Stimulated activated naive B cell treated with anti-CD40 and anti-IgM and Interleukin-4, amounts not matched to agents 10 μg/mL and 1 μg/mL and 100 μg/mL, for 72 hours (primary cell): ENCODE results near the gene PDE8B.
"Not testable (repeated sequence)": the region's sequence is repeated elsewhere in the genome, so short reads cannot be mapped to it uniquely, and the experiment has no call there.

Experiments
- ATAC-seq, 2 donors: fragments of 150-1000 bp; cut with Tn5 transposase; replicated peaks; 2 replicates each; pipeline ENCODE4 v1.10.0; 2021; ENCODE audit warnings: moderate library complexity in 1 of 2
- DNase-seq: peaks from one replicate; pipeline ENCODE4 v3.0.0; 2021
- H3K27ac Mint-ChIP-seq: one replicate; pipeline ENCODE4 v1.8.0; 2022; ENCODE audit warnings: mild to moderate bottlenecking, mixed read lengths
- H3K27me3 Mint-ChIP-seq, 2 donors: one replicate each; pipeline ENCODE4 v1.8.0; 2022; ENCODE audit warnings: mixed read lengths in 2 of 2
- H3K36me3 Mint-ChIP-seq, 2 donors: one replicate each; pipeline ENCODE4 v1.8.0; 2022; ENCODE audit warnings: mixed read lengths in 2 of 2, mild to moderate bottlenecking in 1 of 2
- H3K4me1 Mint-ChIP-seq, 2 donors: one replicate each; pipeline ENCODE4 v1.8.0; 2022; ENCODE audit warnings: mixed read lengths in 2 of 2, mild to moderate bottlenecking in 1 of 2
- H3K4me3 Mint-ChIP-seq, 2 donors: one replicate each; pipeline ENCODE4 v1.8.0; 2022; ENCODE audit warnings: mild to moderate bottlenecking in 2 of 2, mixed read lengths in 2 of 2, moderate library complexity in 1 of 2
- H3K9me3 Mint-ChIP-seq, 2 donors: one replicate each; pipeline ENCODE4 v1.8.0; 2022; ENCODE audit warnings: mixed read lengths in 2 of 2, mild to moderate bottlenecking in 1 of 2

PDE8B gene

DNA sequence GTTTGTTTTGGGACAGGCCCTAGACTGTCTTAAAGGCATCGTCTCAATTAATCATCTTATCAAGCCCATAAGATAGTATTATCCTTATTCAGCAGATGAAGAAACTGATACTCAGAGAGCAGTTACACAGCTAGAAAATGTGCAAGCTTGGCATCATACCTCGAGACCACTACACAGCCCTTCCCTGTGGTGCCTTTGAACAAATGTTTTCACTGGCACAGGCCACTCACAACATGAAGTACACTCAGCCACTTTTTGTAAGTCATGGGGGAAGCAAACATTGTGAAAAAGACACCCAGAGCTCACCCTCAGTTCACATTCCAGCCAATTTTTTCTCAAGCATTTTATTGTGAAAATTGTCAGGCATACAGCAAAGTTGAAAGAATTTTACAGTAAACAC lies 159.1 kb downstream of the PDE8B start:
- H3K4me1 Mint-ChIP-seq: peaks cover 8 to 14% of the 10 kb centered on the region in 2 donors
- ATAC-seq (no peak), DNase-seq (no peak)
- H3K9me3 Mint-ChIP-seq: no peaks in the 10 kb centered on the region
- H3K27ac Mint-ChIP-seq: no peak overlapping the region
- H3K4me3 Mint-ChIP-seq: no peak overlapping the region
- no peaks in the 10 kb centered on the region for H3K36me3 Mint-ChIP-seq
- no peaks in the 10 kb centered on the region for H3K27me3 Mint-ChIP-seq

GRCh38 chr5:77374686-77375085 lies 164.2 kb downstream of the PDE8B start:
- ATAC-seq (no peak), DNase-seq (no peak)
- H3K27ac Mint-ChIP-seq: no peak overlapping the region
- H3K27me3 Mint-ChIP-seq: no peaks in the 10 kb centered on the region
- no peaks in the 10 kb centered on the region for H3K36me3 Mint-ChIP-seq
- H3K9me3 Mint-ChIP-seq: no peaks in the 10 kb centered on the region
- no peak overlapping the region for H3K4me3 Mint-ChIP-seq
- no peaks in the 10 kb centered on the region for H3K4me1 Mint-ChIP-seq

GRCh38 chr5:77376609-77377300 lies 166.3 kb downstream of the PDE8B start:
- Mint-ChIP-seq H3K27me3 (no peaks in the 10 kb centered on the region), H3K4me1 (peaks cover 0 to 3% of the 10 kb centered on the region in 2 donors), H3K36me3 (no peaks in the 10 kb centered on the region), H3K27ac (no peak overlapping the region), H3K9me3 (no peaks in the 10 kb centered on the region), H3K4me3 (no peak overlapping the region)
- DNase-seq (no peak), ATAC-seq (no peak)

DNA sequence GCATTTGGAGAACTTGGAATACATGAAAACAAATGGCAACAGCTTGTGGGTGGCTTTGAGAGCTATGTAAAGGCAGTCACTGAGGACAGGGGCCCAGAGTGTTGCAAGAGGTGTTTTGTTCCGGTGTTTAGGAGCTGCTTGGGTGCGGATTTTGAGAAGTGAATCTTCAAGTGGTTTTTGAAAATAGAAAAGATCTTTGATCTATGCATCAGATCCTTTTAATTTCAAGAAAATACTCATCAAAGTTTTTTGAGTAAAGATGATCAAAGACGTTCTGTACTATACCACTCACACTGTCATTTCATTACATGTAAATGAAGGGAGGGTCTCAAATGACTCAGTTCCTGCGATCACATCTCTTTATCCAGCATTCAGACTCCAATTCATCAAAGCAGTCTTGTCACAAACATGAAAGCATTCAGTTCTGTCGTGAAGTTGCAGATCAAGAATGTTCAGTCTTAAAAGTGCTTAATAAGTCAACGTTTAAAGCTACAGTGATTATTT lies 169.1 kb downstream of the PDE8B start:
- DNase-seq: no peak
- H3K27me3 Mint-ChIP-seq: no peaks in the 10 kb centered on the region
- peak; percentile 90 to 91 for ATAC-seq
- no peak overlapping the region for H3K27ac Mint-ChIP-seq
- H3K9me3 Mint-ChIP-seq: peaks cover 3 to 5% of the 10 kb centered on the region in 2 donors
- H3K4me1 Mint-ChIP-seq: peaks cover 3 to 7% of the 10 kb centered on the region in 2 donors
- no peak overlapping the region for H3K4me3 Mint-ChIP-seq
- H3K36me3 Mint-ChIP-seq: no peaks in the 10 kb centered on the region

DNA sequence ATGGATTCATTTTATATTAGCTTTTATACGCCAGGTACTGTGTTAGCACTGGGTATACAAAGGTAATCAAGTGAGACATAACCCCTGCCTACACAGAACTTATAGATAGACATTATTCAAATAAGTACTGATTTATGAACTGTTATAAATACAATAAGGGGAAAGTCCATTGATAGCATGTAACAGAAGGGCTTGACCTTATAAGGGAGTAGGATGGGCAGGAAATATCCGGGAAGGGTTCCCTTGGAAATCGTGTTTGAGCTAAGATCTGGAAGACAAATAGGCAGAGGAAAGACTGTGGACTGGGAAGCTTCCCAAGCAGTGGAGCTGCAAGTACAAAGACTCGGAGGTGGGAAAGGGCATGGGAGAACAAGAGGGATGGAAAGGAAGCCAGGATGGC lies 170.2 kb downstream of the PDE8B start:
- H3K4me1 Mint-ChIP-seq: peaks cover 3 to 7% of the 10 kb centered on the region in 2 donors
- no peak overlapping the region for H3K4me3 Mint-ChIP-seq
- no peak for DNase-seq
- H3K27ac Mint-ChIP-seq: no peak overlapping the region
- H3K36me3 Mint-ChIP-seq: no peaks in the 10 kb centered on the region
- no peaks in the 10 kb centered on the region for H3K27me3 Mint-ChIP-seq
- no peak for ATAC-seq
- H3K9me3 Mint-ChIP-seq: peaks cover 3 to 5% of the 10 kb centered on the region in 2 donors

GRCh38 chr5:77383336-77383735 lies 172.9 kb downstream of the PDE8B start:
- H3K27me3 Mint-ChIP-seq, H3K4me3 Mint-ChIP-seq, H3K9me3 Mint-ChIP-seq, ATAC-seq, H3K4me1 Mint-ChIP-seq, DNase-seq, H3K27ac Mint-ChIP-seq, H3K36me3 Mint-ChIP-seq: not testable (repeated sequence)

GRCh38 chr5:77386340-77386739 lies 175.9 kb downstream of the PDE8B start:
- not testable (repeated sequence) for ATAC-seq, H3K4me3 Mint-ChIP-seq, DNase-seq, H3K4me1 Mint-ChIP-seq, H3K9me3 Mint-ChIP-seq, H3K27me3 Mint-ChIP-seq, H3K36me3 Mint-ChIP-seq, H3K27ac Mint-ChIP-seq

DNA sequence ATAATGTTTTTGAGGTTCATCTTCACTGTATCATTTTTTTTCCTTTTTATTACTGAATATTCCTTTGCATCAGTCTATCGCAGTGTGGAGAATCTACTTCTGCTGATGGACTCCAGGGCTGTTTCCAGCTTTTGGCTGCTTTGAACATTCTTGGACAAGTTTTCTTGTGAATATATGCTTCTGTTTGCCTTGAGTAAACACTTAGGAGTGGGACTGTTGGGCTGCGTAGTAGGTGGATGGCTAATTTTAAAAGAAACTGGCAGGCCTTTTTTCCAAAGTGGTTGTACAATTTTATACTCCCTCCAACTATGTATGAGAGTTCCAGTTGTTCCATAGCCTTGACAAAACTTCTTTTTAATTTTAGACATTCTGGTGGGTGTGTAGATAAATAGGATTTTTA lies 179.3 kb downstream of the PDE8B start:
- Mint-ChIP-seq H3K4me1 (no peaks in the 10 kb centered on the region), H3K4me3 (no peak overlapping the region), H3K27me3 (peaks cover 0 to 4% of the 10 kb centered on the region in 2 donors), H3K27ac (no peak overlapping the region), H3K9me3 (no peaks in the 10 kb centered on the region), H3K36me3 (no peaks in the 10 kb centered on the region)
- DNase-seq (no peak), ATAC-seq (no peak)

DNA sequence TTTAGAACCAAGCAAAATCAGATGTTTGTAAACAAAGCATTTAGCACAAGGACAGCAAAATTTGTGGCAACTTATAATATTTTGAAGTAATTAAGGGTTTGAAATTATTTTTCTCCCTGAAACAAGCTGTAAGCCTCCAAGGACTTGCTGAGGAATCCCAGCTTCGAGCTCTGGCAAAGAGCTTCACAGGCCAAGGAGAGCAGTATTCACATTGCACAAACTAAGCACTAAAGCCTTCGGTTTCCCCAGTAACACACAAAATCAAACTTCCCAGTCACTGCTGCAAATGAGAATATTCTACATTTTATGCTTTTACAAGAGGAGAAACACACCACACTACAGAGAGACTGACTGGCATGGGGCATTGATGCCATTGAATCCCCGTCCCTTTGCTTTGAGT lies 179.7 kb downstream of the PDE8B start:
- H3K4me3 Mint-ChIP-seq: no peak overlapping the region
- no peaks in the 10 kb centered on the region for H3K4me1 Mint-ChIP-seq
- no peak overlapping the region for H3K27ac Mint-ChIP-seq
- no peak for ATAC-seq
- peaks cover 0 to 4% of the 10 kb centered on the region in 2 donors for H3K27me3 Mint-ChIP-seq
- H3K36me3 Mint-ChIP-seq: no peaks in the 10 kb centered on the region
- no peaks in the 10 kb centered on the region for H3K9me3 Mint-ChIP-seq
- DNase-seq: no peak

GRCh38 chr5:77390795-77391194 lies 180.3 kb downstream of the PDE8B start:
- Mint-ChIP-seq H3K27me3 (peaks cover 0 to 4% of the 10 kb centered on the region in 2 donors), H3K4me1 (no peaks in the 10 kb centered on the region), H3K36me3 (no peaks in the 10 kb centered on the region), H3K27ac (no peak overlapping the region), H3K9me3 (no peaks in the 10 kb centered on the region), H3K4me3 (no peak overlapping the region)
- no peak for DNase-seq
- ATAC-seq: no peak

GRCh38 chr5:77391240-77391765 lies 180.8 kb downstream of the PDE8B start:
- Mint-ChIP-seq H3K27me3 (peaks cover 0 to 4% of the 10 kb centered on the region in 2 donors), H3K4me3 (no peak overlapping the region), H3K4me1 (peaks cover 0 to 3% of the 10 kb centered on the region in 2 donors), H3K27ac (no peak overlapping the region), H3K9me3 (no peaks in the 10 kb centered on the region), H3K36me3 (no peaks in the 10 kb centered on the region)
- DNase-seq: no peak
- no peak for ATAC-seq

- Mint-ChIP-seq H3K36me3 (no peaks in the 10 kb centered on the region), H3K27me3 (peaks cover 0 to 4% of the 10 kb centered on the region in 2 donors), H3K9me3 (no peaks in the 10 kb centered on the region), H3K4me1 (peaks cover 0 to 3% of the 10 kb centered on the region in 2 donors), H3K27ac (no peak overlapping the region), H3K4me3 (no peak overlapping the region)
- no peak for DNase-seq
- no peak for ATAC-seq
These were observed 183.7 kb downstream of the PDE8B start for GRCh38 chr5:77394064-77394715.

- Mint-ChIP-seq H3K9me3 (no peaks in the 10 kb centered on the region), H3K36me3 (no peaks in the 10 kb centered on the region), H3K27ac (no peak overlapping the region), H3K27me3 (no peaks in the 10 kb centered on the region), H3K4me1 (peaks cover 0 to 3% of the 10 kb centered on the region in 2 donors), H3K4me3 (no peak overlapping the region)
- DNase-seq: no peak
- peak; percentile 72 to 76 for ATAC-seq
These were observed 185.5 kb downstream of the PDE8B start for GRCh38 chr5:77396017-77396416.

GRCh38 chr5:77397686-77398292 lies 187.3 kb downstream of the PDE8B start:
- DNase-seq (no peak), ATAC-seq (no peak)
- Mint-ChIP-seq H3K36me3 (no peaks in the 10 kb centered on the region), H3K4me1 (peaks cover 0 to 3% of the 10 kb centered on the region in 2 donors), H3K27me3 (no peaks in the 10 kb centered on the region), H3K27ac (no peak overlapping the region), H3K4me3 (no peak overlapping the region), H3K9me3 (no peaks in the 10 kb centered on the region)
